Mammary epithelial cell (primary cell): ENCODE data around the gene TSPAN5.

Experiments used
- CTCF ChIP-seq, 2 donors: IDR thresholded peaks in 1 of 2; conservative IDR thresholded peaks in 1 of 2; 2 replicates each; pipeline ENCODE4 v1.5.1; 2011 to 2012; ENCODE audit warnings: inconsistent platforms in 2 of 2, low read length in 2 of 2, mild to moderate bottlenecking in 2 of 2, control low read depth in 1 of 2, low read depth in 1 of 2; ENCODE audit not compliant: insufficient read depth in 1 of 2; ENCODE audit errors: extremely low read depth in 1 of 2
- EZH2 ChIP-seq: IDR thresholded peaks from 2 replicates; pipeline ENCODE4 v1.6.1; 2012; ENCODE audit warnings: low read length, inconsistent platforms, borderline replicate concordance

- TF ChIP-seq CTCF (conservative IDR thresholded peaks at IDR 0.05 in 1 of 2, IDR thresholded peaks at IDR 0.05 in 1 of 2; ENCODE audit: extremely low read depth in 1 of 2, insufficient read depth in 1 of 2, low read depth in 1 of 2, low read length in 2 of 2) (no peak), EZH2 (no peak)
Measured at GRCh38 chr4:98671131-98671530, 12.7 kb upstream of the TSPAN5 start.
